ENCODE results near the gene AZU1. TPM values are rescaled to one million over a fixed set of nuclear protein-coding genes. Genes with fewer than 3 reads are reported as not detected.

Gene AZU1
- polyA plus RNA-seq, 3 donors, result 2.7 to 5.7 (median 4.3) TPM

DNA sequence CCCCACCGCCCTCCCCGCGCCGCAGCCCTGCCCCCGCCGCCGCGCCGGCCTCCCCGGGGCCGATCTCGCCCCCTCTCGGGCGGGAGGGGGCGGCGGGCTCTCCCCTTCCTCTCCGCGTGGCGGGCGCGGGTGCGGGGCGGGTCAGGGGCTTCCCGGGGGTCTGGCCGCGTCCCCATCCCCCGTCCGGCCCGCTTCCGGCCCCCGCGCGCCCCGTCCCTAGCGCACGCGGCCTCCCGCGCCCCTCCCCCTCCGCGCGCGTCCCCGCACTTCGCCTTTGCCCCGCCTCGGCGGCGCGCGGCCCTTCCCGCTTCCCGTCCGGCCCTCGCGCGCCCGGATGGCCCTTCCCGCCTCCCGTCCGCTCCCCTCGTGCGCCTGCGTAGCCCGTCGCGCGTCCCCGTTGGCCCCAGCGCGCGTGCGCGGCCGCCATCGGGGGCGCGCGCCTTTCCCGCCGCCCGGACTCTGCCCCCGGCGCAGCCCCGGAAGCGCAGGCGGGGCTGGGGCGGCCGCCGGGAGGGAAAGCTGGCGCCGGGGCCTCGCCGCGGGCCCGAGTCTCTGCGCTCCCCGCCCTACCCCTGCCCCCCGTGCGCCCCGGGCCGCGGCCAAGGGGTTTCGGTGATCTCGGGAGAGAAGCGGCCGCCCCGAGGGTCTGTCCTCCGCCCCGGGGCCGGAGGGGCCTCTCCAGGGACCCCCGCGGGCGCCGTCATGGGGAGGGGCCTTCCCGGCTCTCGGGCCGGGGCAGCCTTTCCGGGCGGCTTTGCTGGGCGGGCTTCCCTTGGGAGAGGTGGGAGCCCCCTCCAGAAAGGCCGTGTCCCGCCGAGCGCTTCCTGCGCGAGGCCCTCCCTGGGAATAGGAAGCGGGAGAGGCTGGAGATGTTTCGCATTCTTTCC is 29.9 kb upstream of the AZU1 start:
- WGBS (ENCODE audit: insufficient coverage), result under 1% methylated on average over 125 of the region's 129 CpGs
- Mint-ChIP-seq H3K36me3 (peaks cover 7 to 28% of the 10 kb centered on the region in 2 donors), H3K9me3 (peaks cover 0 to 1% (median 0%) of the 10 kb centered on the region in 7 donors), H3K4me1 (peaks cover 28% of the 10 kb centered on the region), H3K4me3 (peak overlapping the region; percentile 85 to 93), H3K27me3 (ENCODE audit: low read depth in 3 of 3) (peaks cover 0 to 1% (median 0%) of the 10 kb centered on the region in 3 donors), H3K27ac (peak overlapping the region; percentile 45 to 91 (median 77))
- peak overlapping the region; percentile 85 to 97 (median 88) for H3K4me3 ChIP-seq (replicated peaks in 1 of 3; ENCODE audit: low read depth in 2 of 3, low read length in 3 of 3)
- peak; percentile 76 to 90 (median 87) for DNase-seq
- peaks cover 40 to 47% of the 10 kb centered on the region in 2 donors for H3K4me1 ChIP-seq (ENCODE audit: control insufficient read depth in 1 of 2, insufficient read depth in 2 of 2, low read length in 2 of 2)
- intact Hi-C loops (cut with micrococcal nuclease), result loop anchor here in 1 of 2 donors (2.0 to 5.0 kb wide), 2 partner anchors 95 to 135 kb away; partner anchors contain the start of gene RNF126
- peaks cover 19 to 28% of the 10 kb centered on the region in 2 donors for H3K36me3 ChIP-seq (replicated peaks in 1 of 2; ENCODE audit: control insufficient read depth in 1 of 2, insufficient read depth in 2 of 2, low read length in 2 of 2)
- no peak for TF ChIP-seq CTCF (IDR thresholded peaks at IDR 0.05)
- H2AFZ ChIP-seq (ENCODE audit: insufficient read depth, low read depth, low read length, poor library complexity, severe bottlenecking), result no peak overlapping the region
- peaks cover 55% of the 10 kb centered on the region for H3K79me2 ChIP-seq (ENCODE audit: insufficient read depth, low read length)
- H3K9me3 ChIP-seq (replicated peaks in 1 of 2; ENCODE audit: control insufficient read depth in 1 of 2, insufficient read depth in 1 of 2, low read length in 2 of 2), result no peaks in the 10 kb centered on the region
- peak overlapping the region; percentile 83 for H3K9ac ChIP-seq (ENCODE audit: insufficient read depth, low read length, poor library complexity, severe bottlenecking)
- H3K4me2 ChIP-seq (replicated peaks; ENCODE audit: extremely low read depth, low read length, poor library complexity, severe bottlenecking), result peak overlapping the region; percentile 96
- H4K20me1 ChIP-seq (ENCODE audit: insufficient read depth, low read length), result peaks cover 50% of the 10 kb centered on the region
- no peaks in the 10 kb centered on the region for H3K27me3 ChIP-seq (ENCODE audit: control insufficient read depth in 2 of 2, insufficient read depth in 2 of 2, low read length in 2 of 2)
- H3K27ac ChIP-seq (ENCODE audit: low read depth in 1 of 2, low read length in 2 of 2), result peak overlapping the region; percentile 66 to 73

DNA sequence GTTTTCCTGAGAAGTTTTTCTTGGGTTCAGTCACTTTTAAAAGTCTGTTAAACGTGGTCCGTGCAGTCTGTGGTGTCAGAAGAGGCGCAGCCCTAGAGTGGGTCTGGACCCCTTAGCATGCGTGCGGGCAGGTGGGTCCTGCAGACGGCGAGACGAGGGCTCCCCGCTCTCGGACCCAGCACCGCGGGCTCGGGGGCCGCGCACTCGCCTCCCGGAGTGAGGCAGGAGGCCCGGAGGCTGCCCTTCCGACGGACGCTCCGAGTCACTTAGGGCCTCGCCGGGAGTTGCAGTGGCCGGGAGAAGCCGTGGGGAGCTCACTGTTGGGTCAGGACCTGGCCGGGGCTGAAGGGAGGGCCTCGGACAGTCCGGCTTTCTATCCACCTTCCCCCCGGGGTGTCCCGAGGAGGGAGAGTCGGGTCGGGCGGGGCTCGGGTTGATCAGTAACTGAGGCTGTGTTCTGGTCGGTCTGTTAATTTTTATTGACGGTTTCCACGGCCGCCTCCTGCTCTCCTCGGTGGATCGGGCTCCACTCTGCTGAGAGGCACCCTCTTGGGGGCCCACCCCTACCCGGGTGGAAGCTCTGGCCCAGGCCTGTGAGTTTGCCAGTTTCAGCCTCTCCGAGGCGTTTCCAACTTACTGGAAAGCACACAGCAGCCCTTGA is 29.1 kb upstream of the AZU1 start:
- no peak overlapping the region for H2AFZ ChIP-seq (ENCODE audit: insufficient read depth, low read depth, low read length, poor library complexity, severe bottlenecking)
- H3K36me3 ChIP-seq (replicated peaks in 1 of 2; ENCODE audit: control insufficient read depth in 1 of 2, insufficient read depth in 2 of 2, low read length in 2 of 2), result peaks cover 22 to 35% of the 10 kb centered on the region in 2 donors
- peaks cover 0 to 1% (median 0%) of the 10 kb centered on the region in 7 donors for H3K9me3 Mint-ChIP-seq
- H3K9ac ChIP-seq (ENCODE audit: insufficient read depth, low read length, poor library complexity, severe bottlenecking), result peak overlapping the region; percentile 83
- H3K4me2 ChIP-seq (replicated peaks; ENCODE audit: extremely low read depth, low read length, poor library complexity, severe bottlenecking), result peak overlapping the region; percentile 96
- peaks cover 28% of the 10 kb centered on the region for H3K4me1 Mint-ChIP-seq
- DNase-seq, result no peak
- H3K4me3 Mint-ChIP-seq, result peak overlapping the region; percentile 85 to 93
- intact Hi-C loops (cut with micrococcal nuclease), result loop anchor here in 1 of 2 donors (5.0 kb wide), 1 partner anchor 136 kb away; the partner anchor contains the start of gene RNF126
- TF ChIP-seq CTCF (IDR thresholded peaks at IDR 0.05), result no peak
- peaks cover 40 to 47% of the 10 kb centered on the region in 2 donors for H3K4me1 ChIP-seq (ENCODE audit: control insufficient read depth in 1 of 2, insufficient read depth in 2 of 2, low read length in 2 of 2)
- peaks cover 9 to 36% of the 10 kb centered on the region in 2 donors for H3K36me3 Mint-ChIP-seq
- under 1% methylated on average over 42 of the region's 44 CpGs for WGBS (ENCODE audit: insufficient coverage)
- peaks cover 63% of the 10 kb centered on the region for H3K79me2 ChIP-seq (ENCODE audit: insufficient read depth, low read length)
- H3K4me3 ChIP-seq (replicated peaks in 1 of 3; ENCODE audit: low read depth in 2 of 3, low read length in 3 of 3), result peak overlapping the region; percentile 85 to 97 (median 88)
- no peaks in the 10 kb centered on the region for H3K27me3 ChIP-seq (ENCODE audit: control insufficient read depth in 2 of 2, insufficient read depth in 2 of 2, low read length in 2 of 2)
- H3K9me3 ChIP-seq (replicated peaks in 1 of 2; ENCODE audit: control insufficient read depth in 1 of 2, insufficient read depth in 1 of 2, low read length in 2 of 2), result no peaks in the 10 kb centered on the region
- peak overlapping the region; percentile 60 to 94 (median 78) for H3K27ac Mint-ChIP-seq
- peak overlapping the region; percentile 46 to 73 for H3K27ac ChIP-seq (ENCODE audit: low read depth in 1 of 2, low read length in 2 of 2)
- H4K20me1 ChIP-seq (ENCODE audit: insufficient read depth, low read length), result peaks cover 57% of the 10 kb centered on the region
- peaks cover 0 to 1% (median 0%) of the 10 kb centered on the region in 3 donors for H3K27me3 Mint-ChIP-seq (ENCODE audit: low read depth in 3 of 3)
